Urothelium cell line (cell line): ENCODE results near the gene ARNT2.
"Not testable (repeated sequence)": the region's sequence is repeated elsewhere in the genome, so short reads cannot be mapped to it uniquely, and the experiment has no call there.

Source experiments
- DNase-seq: peaks from one replicate; pipeline ENCODE4 v3.0.0; 2011; ENCODE audit warnings: low spot score, mixed read lengths
- FAIRE-seq: peaks from 2 replicates; lab custom pipeline; 2011; peaks lifted over from hg19 to GRCh38; lab: Jason Lieb, UNC

ARNT2 gene

DNA sequence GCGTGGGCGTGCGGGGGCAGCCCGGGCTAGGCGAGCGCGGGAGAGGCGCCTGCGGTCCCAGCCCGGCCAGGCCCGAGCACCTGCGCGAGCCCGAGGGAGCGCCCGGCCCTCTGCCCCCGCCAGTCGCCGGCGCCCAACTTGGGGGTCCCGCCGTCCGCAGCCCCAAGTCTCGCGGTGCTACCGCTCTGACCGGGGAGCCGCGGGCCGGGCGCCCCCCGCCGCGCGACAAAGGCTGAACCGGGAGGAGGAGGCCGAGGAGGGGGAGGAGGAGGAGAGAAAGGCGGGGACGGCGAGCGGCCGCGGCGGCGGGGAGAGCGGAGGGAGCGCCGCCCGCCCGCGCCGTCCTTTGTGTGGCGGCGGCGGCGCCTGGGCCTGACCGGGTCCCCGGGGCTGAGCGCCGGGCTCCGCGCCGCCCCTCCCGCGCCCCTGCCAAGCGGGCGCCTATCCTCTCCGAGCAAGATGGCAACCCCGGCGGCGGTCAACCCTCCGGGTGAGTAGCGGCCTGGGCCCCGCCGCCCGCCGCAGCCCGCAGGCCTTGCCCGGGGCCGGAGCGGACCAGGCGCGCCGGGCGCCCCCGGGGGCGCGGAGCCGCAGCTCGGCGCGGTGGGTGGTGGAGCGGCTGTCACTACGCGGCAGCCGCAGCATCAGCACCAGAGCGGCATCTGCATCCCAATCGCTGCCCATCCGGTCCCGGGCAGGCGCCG is at the start of gene ARNT2:
ARNT2 (plus strand) TSS at position 326 of the 704 bp plus-strand sequence; CDS start at position 460, 134 bp downstream.
- peak; percentile 63 for DNase-seq
- peak; percentile 20 for FAIRE-seq

- DNase-seq = peak; percentile 11
Observed at GRCh38 chr15:80367094-80367493, 37.1 kb upstream of the ARNT2 start.

DNA sequence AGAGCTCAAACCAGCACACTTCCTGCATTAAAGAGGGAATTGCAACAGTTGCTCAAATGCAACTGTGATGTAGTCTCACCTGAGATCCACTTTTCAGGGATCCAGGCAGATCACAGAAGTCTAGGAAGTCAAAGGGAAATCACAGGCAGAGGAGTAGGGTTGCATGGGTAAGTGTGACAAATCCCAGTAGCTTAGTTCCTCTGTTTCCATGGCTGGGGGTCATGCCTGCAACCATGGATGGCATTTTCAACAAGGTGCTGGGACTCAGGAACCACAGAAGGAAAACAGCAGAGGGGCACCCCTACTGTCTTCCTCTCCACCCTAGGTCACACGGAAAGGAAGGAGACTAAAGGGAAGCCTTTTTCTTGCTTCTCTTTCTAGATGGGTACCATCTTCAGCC is 36.5 kb upstream of the ARNT2 start:
- DNase-seq = no peak

More at GRCh38 chr15:80367094-80367493, 37.1 kb upstream of the ARNT2 start:
- FAIRE-seq = no peak

DNA sequence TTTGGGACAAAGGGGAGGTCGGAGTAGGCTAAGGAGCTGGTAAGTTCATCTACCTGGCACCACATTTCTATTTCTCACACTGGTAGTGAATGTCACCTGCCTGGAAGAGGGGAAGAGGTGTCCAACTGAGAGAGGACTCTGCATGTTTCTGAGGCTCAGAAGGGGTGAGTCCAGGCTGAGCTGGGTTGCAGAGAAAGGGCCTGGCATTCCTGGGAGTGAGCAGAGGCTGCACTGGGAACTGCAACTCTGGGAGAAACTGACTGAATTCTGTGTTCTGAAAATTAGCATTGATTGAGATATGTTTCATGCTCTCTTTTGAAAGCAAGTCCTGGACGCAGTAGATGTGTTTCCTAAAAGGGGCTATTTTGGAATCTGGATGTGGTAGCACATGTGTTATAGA is 32.3 kb upstream of the ARNT2 start:
- FAIRE-seq (no peak), DNase-seq (no peak)

More for the DNA sequence above, 36.5 kb upstream of the ARNT2 start:
- no peak for FAIRE-seq

DNA sequence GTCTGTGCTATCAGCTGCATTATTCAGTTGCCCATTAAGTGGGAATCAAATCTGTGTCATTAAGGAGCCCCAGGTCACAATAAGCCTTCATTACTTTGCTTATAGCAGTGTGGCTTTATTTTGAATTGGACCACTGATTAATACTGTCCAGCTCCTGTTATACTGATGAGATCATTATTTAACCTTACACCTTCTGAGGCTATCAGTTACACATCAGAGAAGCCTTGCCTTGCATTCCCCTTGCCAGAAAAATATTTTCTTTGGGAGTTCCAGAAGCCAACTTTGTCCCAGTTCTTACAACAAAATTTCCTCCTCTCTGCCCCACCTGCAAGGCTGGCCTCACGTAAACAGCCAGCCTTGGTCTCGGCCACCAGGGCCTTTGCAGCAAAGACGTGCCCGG is 29.7 kb upstream of the ARNT2 start:
- DNase-seq (no peak), FAIRE-seq (no peak)

DNA sequence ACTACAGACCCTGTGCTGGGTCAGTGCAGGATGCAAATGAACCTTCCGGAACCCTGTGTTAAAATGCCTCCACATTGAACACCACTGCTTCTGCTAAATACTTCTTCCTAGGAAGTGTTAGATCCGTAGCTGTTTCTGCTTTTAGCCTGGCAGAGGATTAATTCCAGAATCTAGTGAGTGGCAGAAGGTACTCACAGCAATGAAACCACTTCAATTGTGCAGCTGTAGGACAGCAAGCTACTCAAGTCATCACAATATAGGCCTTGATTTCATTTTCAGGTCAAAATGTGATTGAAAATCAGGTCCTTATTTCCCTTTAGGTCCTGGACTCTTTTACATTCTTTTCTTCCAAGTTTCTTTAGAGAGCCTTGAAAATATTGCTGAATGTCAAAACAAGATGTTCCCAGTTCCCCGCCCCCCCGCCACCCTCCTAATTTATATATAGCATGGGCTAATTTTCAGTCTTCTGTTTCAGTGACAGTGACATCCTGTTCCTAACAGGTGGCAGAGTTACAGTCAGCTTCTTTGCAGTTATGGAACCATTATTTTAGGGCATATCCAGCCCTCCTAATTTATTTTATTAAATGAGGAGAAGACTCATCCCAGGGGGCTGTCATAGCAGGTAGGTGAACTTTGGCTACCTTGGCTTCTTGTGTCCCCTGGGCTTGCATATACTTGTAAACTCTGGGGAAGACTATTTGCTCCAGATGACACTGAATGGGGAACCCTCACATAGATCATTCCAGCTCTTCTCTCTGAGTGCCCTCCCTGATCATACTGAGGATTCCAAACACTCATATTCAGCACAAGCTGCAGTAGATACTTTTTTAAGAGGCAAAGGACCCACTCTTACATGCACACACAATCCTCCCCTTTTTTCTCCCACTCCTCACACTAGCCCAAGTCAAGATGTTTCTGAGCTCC is 28.0 kb upstream of the ARNT2 start:
- DNase-seq = no peak

DNA sequence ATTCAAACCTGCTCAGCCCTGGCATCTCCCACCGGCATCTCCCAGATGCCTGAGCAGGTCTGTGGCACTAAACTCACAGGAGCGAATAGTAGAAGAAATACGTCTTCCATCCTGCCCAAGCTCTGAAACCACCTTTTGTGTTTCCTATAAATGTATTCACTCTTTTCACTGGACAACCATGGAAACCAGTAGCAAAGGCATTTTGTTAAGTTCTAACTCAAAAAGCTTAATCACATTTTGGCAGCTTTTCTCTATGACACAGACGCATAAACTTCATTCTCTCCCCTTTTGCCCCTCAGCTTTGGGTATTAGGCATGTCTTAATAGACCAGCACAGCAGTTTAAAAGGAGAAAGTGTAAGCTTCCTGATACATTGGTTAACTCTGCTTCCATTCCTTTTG is 24.5 kb upstream of the ARNT2 start:
- DNase-seq (no peak), FAIRE-seq (no peak)

More for the DNA sequence above, 28.0 kb upstream of the ARNT2 start:
- no peak for FAIRE-seq

DNA sequence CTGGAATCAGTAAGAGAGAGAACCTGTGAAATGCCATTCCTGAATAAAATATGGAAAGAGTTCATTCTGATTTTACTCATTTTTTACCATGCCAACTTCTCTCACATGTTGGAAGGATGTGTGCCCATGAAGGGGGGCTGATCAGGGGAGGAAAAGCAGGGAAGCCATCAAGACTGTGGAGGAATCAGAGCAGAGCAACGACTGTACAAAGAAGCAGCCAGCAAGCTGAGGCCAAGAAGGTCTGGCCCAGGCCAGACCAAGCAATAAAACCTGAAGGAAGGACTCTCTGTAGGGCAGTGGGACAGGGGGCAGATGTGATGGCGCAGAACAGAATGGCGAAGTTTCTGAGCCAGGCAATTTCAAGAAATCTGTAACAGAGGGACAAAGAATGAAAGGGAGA is 24.0 kb upstream of the ARNT2 start:
- no peak for FAIRE-seq

GRCh38 chr15:80382285-80382684 is 21.9 kb upstream of the ARNT2 start:
- DNase-seq (no peak), FAIRE-seq (no peak)

More for the DNA sequence above, 24.0 kb upstream of the ARNT2 start:
- no peak for DNase-seq

GRCh38 chr15:80384432-80384831 is 19.8 kb upstream of the ARNT2 start:
- DNase-seq = no peak
- no peak for FAIRE-seq

DNA sequence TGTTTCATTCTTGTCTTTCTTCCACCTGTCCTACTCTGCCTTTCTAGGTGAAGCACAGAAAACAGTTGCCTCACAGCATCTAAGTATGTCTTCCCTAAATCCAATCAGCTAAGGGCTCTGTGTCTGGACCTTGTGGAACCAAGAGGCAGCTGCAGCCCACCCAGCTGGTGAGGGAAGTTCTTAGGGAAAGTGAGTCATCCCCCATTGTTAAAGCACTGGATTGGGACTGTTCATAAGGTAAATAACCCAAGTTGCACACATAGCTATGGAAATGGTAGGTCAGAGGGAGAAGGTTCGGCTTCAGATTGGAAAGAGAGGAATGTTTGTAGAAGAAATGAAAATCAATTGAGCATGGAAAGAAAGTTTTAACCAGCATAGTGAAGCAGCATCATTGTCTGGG is 18.0 kb upstream of the ARNT2 start:
- no peak for DNase-seq
- FAIRE-seq = no peak

- DNase-seq (no peak), FAIRE-seq (no peak)
Observed at GRCh38 chr15:80388326-80388725, 15.9 kb upstream of the ARNT2 start.

DNA sequence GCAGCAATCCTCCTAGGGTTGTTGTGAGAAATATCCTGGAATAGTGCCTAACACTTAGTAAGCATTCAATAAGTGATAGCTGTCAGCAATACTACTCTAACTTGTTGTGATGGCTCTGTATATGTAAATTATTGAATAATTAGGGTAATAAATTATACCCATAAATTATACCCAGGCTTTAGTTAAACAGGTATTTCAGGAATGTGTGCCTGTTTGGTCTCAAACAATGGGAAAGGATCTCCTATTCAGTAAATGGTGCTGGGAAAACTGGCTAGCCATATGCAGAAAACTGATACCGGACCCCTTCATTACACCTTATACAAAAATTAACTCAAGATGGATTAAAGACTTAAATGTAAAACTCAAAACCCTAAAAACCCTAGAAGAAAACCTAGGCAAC is 14.8 kb upstream of the ARNT2 start:
- DNase-seq = no peak

GRCh38 chr15:80390942-80391341 is 13.2 kb upstream of the ARNT2 start:
- not testable (repeated sequence) for DNase-seq

More for the DNA sequence above, 14.8 kb upstream of the ARNT2 start:
- no peak for FAIRE-seq

DNA sequence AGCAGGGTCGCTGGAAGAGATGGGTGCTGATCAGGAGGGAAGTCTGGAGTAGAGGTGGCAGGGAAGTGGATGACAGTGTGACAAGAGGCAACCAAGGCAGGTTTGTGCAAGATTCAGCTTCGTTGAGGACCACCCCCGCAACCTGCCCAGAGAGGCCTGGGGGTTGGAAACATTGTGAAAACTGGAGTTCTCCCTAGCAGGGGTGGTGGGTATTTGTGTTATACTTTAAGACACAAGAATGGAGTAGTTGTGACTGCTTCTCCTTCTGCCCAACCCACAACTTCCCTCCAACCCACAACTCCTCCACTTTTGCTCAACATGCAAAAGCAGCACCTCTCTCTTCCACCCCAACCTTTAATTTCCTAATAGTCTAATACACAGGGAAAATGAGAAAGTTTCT is 8.6 kb upstream of the ARNT2 start:
- FAIRE-seq = no peak

More at GRCh38 chr15:80390942-80391341, 13.2 kb upstream of the ARNT2 start:
- not testable (repeated sequence) for FAIRE-seq

DNA sequence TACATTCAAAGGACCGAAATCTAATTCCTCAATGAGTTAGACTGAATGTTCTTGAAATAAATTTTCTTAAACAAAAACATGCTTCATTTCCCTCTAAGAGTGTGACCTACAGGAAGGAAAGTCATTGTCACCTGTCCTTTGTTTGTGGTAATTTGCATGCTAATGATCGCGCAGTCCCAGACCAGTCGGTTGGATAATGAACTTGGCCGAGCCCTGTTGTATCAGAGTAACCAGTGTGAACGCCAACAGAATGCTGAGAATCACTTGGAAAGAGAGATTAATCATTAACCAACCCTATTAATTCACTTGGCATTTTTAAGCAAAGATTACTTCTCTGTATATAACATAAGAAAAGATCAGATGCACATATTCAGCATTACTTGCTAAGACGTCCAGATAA is 8.1 kb upstream of the ARNT2 start:
- DNase-seq = no peak
- no peak for FAIRE-seq

More for the DNA sequence above, 8.6 kb upstream of the ARNT2 start:
- no peak for DNase-seq

DNA sequence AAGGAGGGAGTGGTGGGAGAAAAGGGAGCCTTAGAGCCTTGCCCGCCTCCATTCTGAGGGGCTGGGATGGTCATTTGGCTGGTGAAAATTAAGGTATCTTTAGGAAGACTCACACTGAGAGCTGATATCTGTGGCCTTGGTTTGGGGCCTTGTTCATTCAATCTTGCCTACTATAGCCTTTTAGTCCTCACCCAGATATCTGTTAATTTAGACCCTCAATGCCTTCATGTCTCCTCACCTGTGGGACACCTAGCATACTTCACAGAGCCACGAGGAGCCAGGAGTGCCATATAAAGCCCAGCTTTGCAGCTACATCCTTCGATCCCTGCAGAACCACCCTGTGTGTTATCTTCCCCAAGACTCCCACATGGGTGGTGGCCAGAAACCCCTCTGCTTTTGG is 4.7 kb upstream of the ARNT2 start:
- FAIRE-seq (no peak), DNase-seq (no peak)

- no peak for FAIRE-seq
- DNase-seq = no peak
Observed at GRCh38 chr15:80401456-80401855, 2.7 kb upstream of the ARNT2 start.

DNA sequence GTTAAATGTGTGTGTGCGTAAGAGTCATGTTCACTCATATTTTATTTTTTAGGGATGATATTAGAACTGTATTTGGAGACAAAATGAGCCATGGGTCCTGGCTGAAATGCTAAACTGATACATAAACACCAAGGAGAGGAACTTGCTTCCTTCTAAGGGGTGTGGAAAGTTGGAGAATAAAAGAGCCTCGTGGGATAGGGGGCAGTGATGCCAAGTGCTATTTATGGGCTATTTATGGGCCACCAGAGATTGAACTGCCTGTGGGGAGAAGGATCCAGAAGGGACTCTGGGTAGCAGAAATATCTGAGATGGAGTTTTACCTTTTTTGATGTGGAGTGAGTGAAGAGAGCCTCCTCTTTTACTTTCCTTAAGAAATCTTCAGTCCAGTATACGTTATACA is 1.8 kb upstream of the ARNT2 start:
- DNase-seq (no peak), FAIRE-seq (no peak)

- FAIRE-seq = no peak
- DNase-seq = peak; percentile 57
Observed at GRCh38 chr15:80403712-80404056, 498 bp upstream of the ARNT2 start.

DNA sequence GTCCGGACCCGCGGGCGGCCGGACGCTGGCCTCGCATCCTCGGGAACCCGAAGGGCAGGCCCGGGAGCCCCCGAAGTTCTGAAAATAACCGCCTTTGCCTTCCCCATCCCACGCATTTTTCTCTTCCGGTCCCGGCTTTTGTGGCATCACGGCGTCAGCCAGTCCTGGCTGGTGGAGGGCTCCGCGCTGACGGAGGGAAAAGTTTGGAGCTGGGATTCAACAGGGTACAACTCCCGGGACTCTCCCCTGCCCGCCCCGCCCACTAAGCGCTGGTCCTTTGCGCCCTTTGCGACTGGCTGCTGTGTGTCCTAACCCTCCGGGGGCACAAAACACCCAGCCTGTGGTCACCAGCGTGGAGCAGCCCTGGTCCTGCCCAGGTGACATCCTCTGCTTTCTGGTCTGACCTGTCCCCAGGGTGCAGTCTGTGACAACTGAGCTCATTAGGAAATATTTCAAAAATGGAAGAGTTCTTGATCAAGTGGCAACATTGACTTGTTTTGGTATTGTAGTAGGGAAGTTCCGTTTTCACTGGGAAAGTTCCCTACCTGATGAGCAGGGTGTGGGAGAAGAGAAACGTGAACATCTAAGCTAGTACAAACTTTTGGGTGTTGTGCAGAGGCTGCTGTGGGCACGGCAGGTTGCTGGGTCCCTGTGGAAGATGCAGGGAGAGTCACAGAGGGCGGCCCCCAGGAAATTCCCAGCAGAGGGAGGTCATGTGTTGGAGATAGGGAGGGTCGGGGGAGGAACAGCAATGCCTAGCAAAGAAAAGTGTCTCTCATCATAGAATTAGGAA is 775 bp downstream of the ARNT2 start:
- DNase-seq (peak; percentile 59), FAIRE-seq (no peak)
